Embryonic facial prominence (tissue), 1 donor: ENCODE measurements around the gene GTF2H3.
"Not testable (repeated sequence)": the region's sequence is repeated elsewhere in the genome, so short reads cannot be mapped to it uniquely, and the experiment has no call there.

Source experiments
- DNase-seq: peaks from one replicate; pipeline ENCODE4 v3.0.0-alpha.2; 2016; ENCODE audit errors: extremely low spot score

The GTF2H3 gene

DNA sequence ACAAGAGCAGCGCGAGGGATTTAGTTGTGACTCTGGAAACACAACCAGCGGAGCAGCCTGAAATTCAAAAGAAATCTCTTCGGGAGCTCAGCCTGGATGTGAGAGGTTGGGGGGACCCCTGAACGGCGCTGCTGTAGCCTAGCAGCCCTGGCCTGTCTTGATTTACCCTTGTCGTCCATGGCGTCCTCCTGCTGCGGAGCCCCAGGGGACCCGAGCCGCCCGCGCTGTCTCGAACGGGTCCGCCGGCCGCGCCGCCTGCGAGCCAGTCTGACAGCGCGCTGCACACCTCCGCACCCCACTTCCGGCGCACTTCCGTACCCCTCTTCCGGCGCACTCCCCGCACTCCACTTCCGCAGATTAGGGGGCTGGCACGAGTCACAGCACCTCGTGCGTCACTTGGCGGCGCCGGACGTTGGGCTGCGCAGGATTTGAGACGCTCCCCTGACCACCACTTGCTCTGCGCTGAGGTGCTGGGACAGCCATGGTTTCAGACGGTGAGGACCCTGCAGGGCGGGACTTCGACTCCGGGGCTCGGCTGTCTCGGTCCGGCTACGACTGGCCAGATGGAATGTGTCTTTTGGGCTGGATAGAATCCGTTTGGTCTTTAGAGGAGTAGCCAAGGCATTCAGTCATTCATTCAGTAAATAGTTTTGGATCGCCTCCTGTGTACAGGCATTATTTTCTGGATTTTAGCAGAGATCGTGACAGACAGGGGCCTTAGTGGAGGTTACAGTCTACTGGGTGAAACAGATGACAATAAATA is at the start of gene GTF2H3, which contains the start of gene EIF2B1:
GTF2H3 (plus strand) TSS at position 451 of the 763 bp plus-strand sequence; CDS start at position 482, 31 bp downstream.
EIF2B1 (minus strand) TSS at position 308 of the 763 bp plus-strand sequence; CDS start at position 179, 129 bp downstream.
- DNase-seq: peak; percentile 95

DNA sequence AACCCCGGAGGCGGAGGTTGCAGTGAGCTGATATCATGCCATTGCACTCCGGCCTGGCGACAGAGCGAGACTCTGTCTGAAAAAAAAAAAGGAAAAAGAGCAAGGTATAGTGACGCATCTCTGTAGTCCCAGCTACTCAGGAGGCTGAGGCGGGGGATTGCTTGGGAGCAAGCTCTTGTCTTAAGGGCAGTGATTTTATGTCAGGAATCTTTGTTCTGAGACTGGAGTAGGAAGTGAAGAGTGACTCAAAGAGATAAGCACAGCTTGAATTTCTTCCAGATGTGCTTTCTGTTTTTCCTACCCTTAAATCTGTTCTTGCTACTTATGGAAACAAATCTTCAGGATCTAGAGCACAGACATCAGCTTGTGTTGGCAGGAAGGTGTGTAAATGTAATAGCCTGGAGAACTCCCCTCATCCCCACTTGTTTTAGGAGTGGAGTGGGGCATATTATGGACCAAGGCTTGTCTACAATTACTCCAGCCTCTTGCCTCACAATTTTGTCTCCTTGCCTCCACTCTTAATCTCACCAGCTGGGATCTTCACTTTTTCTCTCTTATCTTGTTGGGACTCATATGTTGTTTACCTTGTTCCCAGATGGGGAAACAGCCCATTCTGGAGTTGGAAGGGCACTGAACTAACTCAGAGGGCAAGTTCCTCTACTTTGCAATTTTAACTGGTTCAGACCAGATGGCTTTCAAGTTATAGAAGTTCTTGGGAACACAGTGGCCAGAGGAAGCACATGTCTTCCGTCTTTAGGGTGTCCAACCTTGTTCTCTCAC is 41.7 kb upstream of the GTF2H3 start:
- DNase-seq: no peak

- DNase-seq: no peak
Measured at GRCh38 chr12:123595729-123596128, 37.9 kb upstream of the GTF2H3 start.

GRCh38 chr12:123597100-123597499 is 36.5 kb upstream of the GTF2H3 start:
- no peak for DNase-seq

DNA sequence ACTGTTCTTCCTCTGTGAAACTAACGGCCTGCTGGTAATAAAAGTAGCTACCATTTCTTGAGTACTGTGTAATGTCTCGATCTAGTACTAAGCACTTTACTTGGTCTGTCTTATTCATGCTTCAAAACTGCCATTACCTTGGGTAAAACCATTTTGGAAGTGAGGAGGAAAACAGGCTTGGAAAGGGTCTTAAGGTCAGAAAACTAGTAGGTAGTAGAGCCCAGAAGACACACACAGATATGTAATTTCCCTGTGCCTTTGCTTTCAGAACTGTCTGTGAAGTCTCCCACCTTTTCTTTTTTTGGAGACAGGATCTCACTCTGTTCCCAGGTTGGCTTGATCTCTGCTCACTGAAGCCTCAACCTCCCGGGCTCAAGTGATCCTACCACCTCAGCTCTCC is 35.1 kb upstream of the GTF2H3 start:
- DNase-seq: no peak

DNA sequence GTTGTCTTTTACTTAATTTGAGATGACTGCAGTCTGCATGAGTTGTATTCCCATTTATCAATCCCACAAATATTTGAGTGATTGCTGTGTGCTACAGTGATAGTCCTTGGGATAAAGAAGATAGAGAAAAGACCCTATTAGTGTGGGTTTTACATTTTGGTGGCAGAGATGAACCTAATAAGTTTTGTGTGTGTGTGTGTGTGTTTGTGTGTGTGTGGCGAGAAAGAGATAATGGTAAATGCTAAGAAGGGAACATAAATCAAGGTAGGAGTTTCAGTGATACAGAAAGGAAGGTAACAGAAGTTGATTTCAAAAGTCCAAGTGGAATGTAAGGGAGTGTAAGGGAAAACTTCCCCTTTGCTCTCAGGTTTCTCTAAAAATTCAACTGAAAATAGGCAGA is 34.3 kb upstream of the GTF2H3 start:
- DNase-seq: no peak

- DNase-seq: no peak
Measured at GRCh38 chr12:123599721-123600120, 33.9 kb upstream of the GTF2H3 start.

GRCh38 chr12:123601602-123602489 is 31.8 kb upstream of the GTF2H3 start, which contains the start of gene DDX55:
Gene DDX55 (plus strand): TSS chr12:123602099. CDS start chr12:123602149, 50 bp downstream.
- peak; percentile 61 for DNase-seq

- DNase-seq: no peak
Measured at GRCh38 chr12:123602651-123603195, 30.9 kb upstream of the GTF2H3 start.

- DNase-seq: not testable (repeated sequence)
Measured at GRCh38 chr12:123603495-123603894, 30.1 kb upstream of the GTF2H3 start.

- no peak for DNase-seq
Measured at GRCh38 chr12:123607756-123608155, 25.9 kb upstream of the GTF2H3 start.

DNA sequence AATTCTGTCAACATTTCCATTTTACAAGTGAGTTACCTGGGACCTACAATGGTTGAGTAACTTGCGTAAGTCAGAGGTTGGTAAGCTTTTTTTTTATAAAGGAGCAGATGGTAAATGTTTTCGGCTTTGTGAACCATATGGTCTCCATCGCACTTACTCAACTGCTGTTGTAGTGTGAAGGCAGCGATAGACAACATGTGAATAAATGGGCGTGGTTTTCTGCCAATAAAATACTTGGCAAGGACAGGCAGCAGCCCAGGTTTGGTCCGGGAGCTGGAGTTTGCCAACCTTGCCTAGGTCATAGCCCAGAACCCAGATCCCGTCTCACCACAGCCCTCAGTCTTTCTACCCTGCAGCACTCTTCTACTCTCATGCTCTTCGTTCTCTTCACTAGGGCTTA is 25.4 kb upstream of the GTF2H3 start:
- no peak for DNase-seq

DNA sequence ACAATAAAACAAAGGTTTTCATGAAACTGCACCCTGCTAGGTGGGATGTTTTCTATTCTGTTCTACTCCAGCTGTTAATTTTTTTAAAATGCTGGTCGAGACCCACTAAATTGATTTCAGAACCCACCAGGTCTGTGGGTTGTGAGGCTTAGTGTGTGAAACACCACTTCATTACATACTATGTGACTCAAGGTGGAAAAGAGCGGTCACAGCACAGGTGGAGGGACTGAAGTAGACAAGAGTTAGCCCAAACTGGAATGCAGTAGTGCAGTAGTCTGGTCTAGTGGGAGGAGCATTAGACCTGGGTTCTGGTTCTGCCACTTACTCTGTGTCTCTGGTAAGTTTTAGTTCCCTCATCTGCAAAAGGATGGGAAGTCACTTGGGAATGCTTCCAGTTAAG is 19.5 kb upstream of the GTF2H3 start:
- DNase-seq: no peak

DNA sequence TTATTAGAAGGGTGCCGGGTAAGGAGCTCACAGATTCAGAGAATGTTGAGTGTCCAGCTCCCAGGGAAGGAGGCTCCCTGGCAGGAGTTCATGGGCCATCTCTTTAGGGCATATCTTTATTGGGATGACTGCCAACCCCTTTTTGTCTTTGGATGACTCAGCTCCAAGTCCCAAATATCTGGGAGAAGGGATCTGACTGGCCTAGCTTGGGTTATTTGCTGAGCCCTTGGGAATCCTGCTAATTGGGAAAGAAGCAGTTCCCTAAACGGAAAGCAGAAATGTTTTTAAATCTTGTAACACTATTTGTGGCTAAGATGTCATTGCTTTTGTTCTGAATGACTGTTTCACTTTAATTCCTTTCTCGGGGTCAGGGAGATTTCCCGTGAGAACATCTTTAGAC is 19.1 kb upstream of the GTF2H3 start:
- no peak for DNase-seq

DNA sequence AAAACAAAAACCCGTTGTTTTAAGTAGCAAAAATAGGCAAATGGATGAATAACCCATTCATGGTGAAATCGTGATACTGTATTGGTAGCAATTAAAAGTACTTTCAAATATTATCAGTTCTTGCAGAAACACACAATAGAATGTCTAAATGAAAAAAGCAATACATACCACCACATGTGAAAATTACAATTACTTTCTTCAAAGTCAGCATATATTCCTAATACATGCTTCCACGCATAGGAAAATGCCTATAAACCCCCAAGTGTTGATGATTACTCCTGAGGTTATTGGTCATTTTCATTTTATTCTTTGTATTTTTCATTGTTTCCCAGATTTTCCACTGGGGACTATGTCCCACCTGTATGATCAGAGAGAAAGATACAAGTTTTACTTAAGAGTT is 16.5 kb upstream of the GTF2H3 start:
- DNase-seq: no peak

GRCh38 chr12:123617580-123617979 is 16.0 kb upstream of the GTF2H3 start:
- no peak for DNase-seq

DNA sequence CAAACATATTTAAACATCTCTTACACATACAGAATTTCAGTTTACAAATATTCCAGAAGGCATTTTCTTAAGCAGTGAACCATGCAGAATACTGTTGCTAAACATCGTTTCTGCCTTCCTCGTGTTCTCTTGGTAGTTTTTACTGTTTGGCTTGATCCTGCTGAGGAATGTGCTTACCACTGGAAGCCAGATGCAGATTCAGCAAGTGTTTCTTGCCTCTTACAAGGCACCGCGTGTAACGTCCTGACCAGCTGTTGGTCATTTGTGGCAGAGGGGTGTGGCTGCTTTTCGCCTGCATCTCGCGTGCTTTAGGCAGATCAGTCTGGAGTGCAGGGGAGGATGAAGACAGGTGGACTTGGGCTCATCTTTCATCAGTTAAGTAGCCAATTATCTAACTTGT is 12.5 kb upstream of the GTF2H3 start:
- DNase-seq: no peak

GRCh38 chr12:123621619-123622530 is 11.8 kb upstream of the GTF2H3 start:
- no peak for DNase-seq

GRCh38 chr12:123634142-123634561 is 523 bp downstream of the GTF2H3 start:
- no peak for DNase-seq

DNA sequence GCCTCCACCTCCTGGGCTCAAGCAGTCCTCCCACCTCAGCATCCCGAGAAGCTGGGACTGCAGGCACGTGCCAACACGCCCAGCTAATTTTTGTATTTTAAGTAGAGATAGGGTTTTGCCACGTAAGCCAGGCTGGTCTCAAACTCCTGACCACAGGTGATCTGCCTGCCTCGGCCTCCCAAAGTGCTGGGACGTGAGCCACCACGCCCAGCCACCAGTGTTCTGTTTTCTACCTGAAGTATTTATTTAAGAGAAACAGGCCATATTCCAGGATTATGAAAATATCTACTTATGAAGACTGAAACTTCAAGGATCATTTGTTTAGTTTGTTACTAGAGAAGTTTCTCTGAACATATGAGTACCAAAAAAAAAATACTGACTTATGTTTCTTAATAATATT is 10.3 kb downstream of the GTF2H3 start:
- DNase-seq: no peak
